ENCODE results near the gene SLC35G3. TPM values are rescaled to one million over a fixed set of nuclear protein-coding genes. Genes with fewer than 3 reads are reported as not detected.

SLC35G3 gene
- total and polyA plus RNA-seq, 2 of the 8 experiments (the other 6 are each of a cell fraction or from before 2014, with no cell fraction given) = not detected

DNA sequence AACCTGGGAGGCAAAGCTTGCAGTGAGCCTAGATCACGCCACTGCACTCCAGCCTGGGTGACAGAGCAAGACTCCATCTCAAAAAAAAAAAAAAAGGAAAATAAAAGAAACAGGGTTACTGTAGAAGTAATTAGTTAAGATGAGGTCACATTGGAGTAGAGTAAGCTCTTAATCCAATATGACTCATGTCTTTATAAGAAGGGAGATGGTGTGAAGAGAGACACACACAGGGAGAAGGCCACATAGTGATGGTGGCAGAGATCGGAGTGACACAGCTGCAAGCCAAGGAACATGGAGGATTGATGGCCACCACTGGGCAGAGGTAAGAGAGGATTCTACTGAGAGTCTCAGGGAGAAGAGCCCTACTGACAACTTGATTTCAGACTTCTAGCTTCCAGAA is 33.4 kb upstream of the SLC35G3 start:
- DNase-seq (ENCODE audit: low read depth in 1 of 2, low spot score in 2 of 2) = no peak
- no peak overlapping the region for H2BK15ac ChIP-seq (ENCODE audit: low read length)
- no peak overlapping the region for H3K4me2 ChIP-seq (ENCODE audit: insufficient read depth in 1 of 2, low read depth in 2 of 2, low read length in 2 of 2)
- no peak overlapping the region for H3K4ac ChIP-seq (replicated peaks; ENCODE audit: insufficient read length, low read depth, low read length)
- H3K27me3 ChIP-seq (replicated peaks in 1 of 4; ENCODE audit: control insufficient read depth in 3 of 4, extremely low read depth in 1 of 4, insufficient read depth in 3 of 4, low read length in 3 of 4) = no peaks in the 10 kb centered on the region
- no peak overlapping the region for H3K56ac ChIP-seq (replicated peaks; ENCODE audit: insufficient read length, low read depth, low read length)
- H2BK12ac ChIP-seq (ENCODE audit: low read depth, low read length) = no peak overlapping the region
- FAIRE-seq = no peak
- no peaks in the 10 kb centered on the region for H3K79me2 ChIP-seq (ENCODE audit: control insufficient read depth in 1 of 2, insufficient read depth in 2 of 2, low read length in 2 of 2)
- no peak overlapping the region for H3K9ac ChIP-seq (replicated peaks in 1 of 4; ENCODE audit: extremely low read depth in 1 of 4, low read depth in 3 of 4, low read length in 3 of 4)
- no peak overlapping the region for H4K8ac ChIP-seq (ENCODE audit: extremely low read depth, insufficient read depth, low read length)
- no peak overlapping the region for H2AFZ ChIP-seq (ENCODE audit: low read length)
- H2BK5ac ChIP-seq (ENCODE audit: low read depth, low read length) = no peak overlapping the region
- no peaks in the 10 kb centered on the region; the same call in 1 of the 2 replicates for H3K23me2 ChIP-seq (ENCODE audit: low read depth, low read length)
- WGBS, 2 experiments (ENCODE audit: extremely low coverage in 1 of 2, insufficient coverage in 1 of 2, insufficient read length in 1 of 2, insufficient replicate concordance in 2 of 2, low coverage in 1 of 2, low lambda C conversion rate in 2 of 2, missing lambda C conversion rate in 1 of 2) = 87% methylated on average over 1 of the region's 2 CpGs; no CpG with 5 or more reads in 1 of the 2 experiments
- H3K9me3 ChIP-seq (ENCODE audit: insufficient read depth in 2 of 2, low read depth in 1 of 2, low read length in 1 of 2) = peaks cover 0 to 2% of the 10 kb centered on the region in 2 experiments; a peak in 1 of 4 replicates
- POLR2A ChIA-PET (ENCODE audit: partially characterized antibody) = no interaction called here
- H3K18ac ChIP-seq (ENCODE audit: extremely low read depth, low read length) = no peak overlapping the region
- H2BK20ac ChIP-seq (ENCODE audit: low read length) = no peak overlapping the region
- H3K27ac ChIP-seq (ENCODE audit: low read depth, low read length) = no peak overlapping the region
- H2BK120ac ChIP-seq (replicated peaks; ENCODE audit: low read depth, low read length) = no peak overlapping the region
- H4K20me1 ChIP-seq (replicated peaks in 1 of 2; ENCODE audit: control insufficient read depth in 1 of 2, insufficient read depth in 2 of 2, low read length in 2 of 2) = no peaks in the 10 kb centered on the region
- H3K79me1 ChIP-seq (ENCODE audit: low read depth, low read length) = no peaks in the 10 kb centered on the region
- no peak overlapping the region for H2AK5ac ChIP-seq (ENCODE audit: low read depth, low read length)
- H3K14ac ChIP-seq (ENCODE audit: insufficient read length) = no peak overlapping the region
- H3K4me1 ChIP-seq (replicated peaks in 1 of 4; ENCODE audit: control insufficient read depth in 3 of 4, insufficient read depth in 4 of 4, low read length in 3 of 4) = no peaks in the 10 kb centered on the region
- H3K23ac ChIP-seq (ENCODE audit: insufficient read length) = no peak overlapping the region
- no peaks in the 10 kb centered on the region for H3K36me3 ChIP-seq (ENCODE audit: control insufficient read depth in 2 of 4, insufficient read depth in 4 of 4, low read length in 3 of 4)
- CTCF ChIA-PET (ENCODE audit: partially characterized antibody) = interaction anchor here (0.9 to 1.4 kb wide), 2 partner anchors 14 to 15 kb away, joined by 3 read pairs; partner anchors contain the start of gene SLFN5
- no peak overlapping the region for H4K5ac ChIP-seq (ENCODE audit: insufficient read length, low read depth, low read length)
- H3K4me3 ChIP-seq (ENCODE audit: extremely low read depth in 1 of 4, insufficient read depth in 2 of 4, low read depth in 3 of 4, low read length in 4 of 4) = no peak overlapping the region
- no peak overlapping the region for H4K91ac ChIP-seq (replicated peaks; ENCODE audit: insufficient read length, low read length)
- no peak for TF ChIP-seq RNF2 (IDR thresholded peaks at IDR 0.05; ENCODE audit: borderline replicate concordance, low read depth, low read length, missing control alignments, poor library complexity, severe bottlenecking)
- no peak for TF ChIP-seq POLR2AphosphoS5 (IDR thresholded peaks at IDR 0.05; ENCODE audit: low read depth, low read length)
- no peak for TF ChIP-seq BCL11A (IDR thresholded peaks at IDR 0.05; ENCODE audit: low read depth in 2 of 2, low read length in 2 of 2)
- TF ChIP-seq BRCA1 (IDR thresholded peaks at IDR 0.05; ENCODE audit: low read depth, low read length) = no peak
- TF ChIP-seq ASH2L (IDR thresholded peaks at IDR 0.05; ENCODE audit: low read length) = no peak
- no peak for TF ChIP-seq ZNF274 (IDR thresholded peaks at IDR 0.05; ENCODE audit: borderline replicate concordance, extremely low read depth, low read length)
- TF ChIP-seq CBX5 (IDR thresholded peaks at IDR 0.05; ENCODE audit: low read depth, low read length) = no peak
